ENCODE results near the gene BCL2. TPM values are rescaled to one million over a fixed set of nuclear protein-coding genes. Genes with fewer than 3 reads are reported as not detected.

BCL2 gene
- total and polyA plus RNA-seq, 9 of the 15 experiments (the other 6 are each of a cell fraction or from before 2014, with no cell fraction given), result 0.10 to 1.1 (median 0.65) TPM

GRCh38 chr18:63302220-63302619 is 17.3 kb downstream of the BCL2 start:
- Histone ChIP-seq H3K27me3 (ENCODE audit: control insufficient read depth in 2 of 2, insufficient read depth in 2 of 2, low read length in 2 of 2) (peaks cover 0 to 30% of the 10 kb centered on the region in 2 experiments; a peak in 3 of 5 replicates), H3K4me2 (ENCODE audit: insufficient read depth, low read length) (no peak overlapping the region), H3K36me3 (ENCODE audit: control insufficient read depth, insufficient read depth, low read length) (no peaks in the 10 kb centered on the region), H3K9me3 (replicated peaks; ENCODE audit: control insufficient read depth, insufficient read depth, low read depth, low read length) (no peaks in the 10 kb centered on the region), H4K20me1 (replicated peaks; ENCODE audit: control insufficient read depth, insufficient read depth, low read length) (no peaks in the 10 kb centered on the region), H3K9ac (ENCODE audit: insufficient read depth in 1 of 2, low read depth in 2 of 2, low read length in 2 of 2) (no peak overlapping the region), H3K79me2 (ENCODE audit: control insufficient read depth, insufficient read depth, low read length) (no peaks in the 10 kb centered on the region), H3K4me3 (no peak overlapping the region), H2AFZ (ENCODE audit: low read depth, low read length) (no peak overlapping the region), H3K9me1 (ENCODE audit: control insufficient read depth, insufficient read depth, low read length) (no peaks in the 10 kb centered on the region), H3K27ac (ENCODE audit: extremely low read depth, low read depth, low read length) (no peak overlapping the region), H3K4me1 (replicated peaks in 1 of 2; ENCODE audit: control insufficient read depth in 2 of 2, insufficient read depth in 2 of 2, low read length in 2 of 2) (no peaks in the 10 kb centered on the region)
- ATAC-seq, result no peak
- BruUV-seq (replicated peaks), result no TSS peak
- 0% methylated on average over 2 of the region's 4 CpGs for WGBS (ENCODE audit: insufficient coverage, low coverage, missing lambda C conversion rate)
- DNase-seq (ENCODE audit: extremely low read depth in 1 of 4, low spot score in 3 of 4), result no peak
- TF ChIP-seq ZNF274 (IDR thresholded peaks at IDR 0.05; ENCODE audit: borderline replicate concordance, low read depth, low read length) (no peak), ARID2 (IDR thresholded peaks at IDR 0.05) (no peak), MTA3 (IDR thresholded peaks at IDR 0.05; ENCODE audit: borderline replicate concordance) (no peak), STAG1 (CRISPR knock-in tag; IDR thresholded peaks at IDR 0.05; ENCODE audit: borderline replicate concordance) (no peak), TOE1 (IDR thresholded peaks at IDR 0.05; ENCODE audit: borderline replicate concordance) (no peak), TOE1 (CRISPR knock-in tag; IDR thresholded peaks at IDR 0.05; ENCODE audit: borderline replicate concordance, low read depth) (no peak), MAFF (IDR thresholded peaks at IDR 0.05; ENCODE audit: low read length) (no peak), PCBP2 (IDR thresholded peaks at IDR 0.05; ENCODE audit: low read depth, low read length, poor library complexity, severe bottlenecking) (no peak), SIN3B (IDR thresholded peaks at IDR 0.05; ENCODE audit: low read depth) (no peak), CCNT2 (IDR thresholded peaks at IDR 0.05; ENCODE audit: borderline replicate concordance, extremely low read depth, insufficient read length, low read depth, low read length) (no peak), MAZ (CRISPR knock-in tag; conservative IDR thresholded peaks at IDR 0.05 in 1 of 2, IDR thresholded peaks at IDR 0.05 in 1 of 2) (no peak)
- TF ChIP-seq, protein P1, sequence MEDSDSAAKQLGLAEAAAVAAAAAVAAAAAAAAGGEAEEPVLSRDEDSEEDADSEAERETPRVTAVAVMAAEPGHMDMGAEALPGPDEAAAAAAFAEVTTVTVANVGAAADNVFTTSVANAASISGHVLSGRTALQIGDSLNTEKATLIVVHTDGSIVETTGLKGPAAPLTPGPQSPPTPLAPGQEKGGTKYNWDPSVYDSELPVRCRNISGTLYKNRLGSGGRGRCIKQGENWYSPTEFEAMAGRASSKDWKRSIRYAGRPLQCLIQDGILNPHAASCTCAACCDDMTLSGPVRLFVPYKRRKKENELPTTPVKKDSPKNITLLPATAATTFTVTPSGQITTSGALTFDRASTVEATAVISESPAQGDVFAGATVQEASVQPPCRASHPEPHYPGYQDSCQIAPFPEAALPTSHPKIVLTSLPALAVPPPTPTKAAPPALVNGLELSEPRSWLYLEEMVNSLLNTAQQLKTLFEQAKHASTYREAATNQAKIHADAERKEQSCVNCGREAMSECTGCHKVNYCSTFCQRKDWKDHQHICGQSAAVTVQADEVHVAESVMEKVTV (CRISPR knock-in tag; IDR thresholded peaks at IDR 0.05), result no peak
- POLR2A ChIA-PET, result no interaction called here
- in situ Hi-C loops (cut with MboI) (no loop called here), intact Hi-C loops (cut with micrococcal nuclease) (no loop called here)
- CTCF ChIA-PET (ENCODE audit: low intra/inter-chr PET ratio), result interaction anchor here (0.6 kb wide), 1 partner anchor 315 kb away, joined by 3 read pairs; no protein-coding TSS in a partner anchor
- no peak for FAIRE-seq

All from K562 (cell line).